Trophoblast cell (in vitro differentiated cells and primary cell): Measurements from ENCODE around the gene IP6K2.

Experiments
- DNase-seq, 2 donors: peaks; one replicate each; pipeline ENCODE4 v3.0.0-alpha.2; 2016
- H2AFZ ChIP-seq: 2 replicates; pipeline ENCODE4 v1.6.1; 2013; ENCODE audit warnings: low read length, moderate library complexity, mild to moderate bottlenecking; ENCODE audit not compliant: insufficient read depth, poor library complexity
- H2AK5ac ChIP-seq: 2 replicates; pipeline ENCODE4 v1.6.1; 2013; ENCODE audit warnings: mild to moderate bottlenecking, low read length
- H2BK120ac ChIP-seq: 2 replicates; pipeline ENCODE4 v1.6.1; 2013; ENCODE audit warnings: low read length, mild to moderate bottlenecking, moderate library complexity; ENCODE audit not compliant: insufficient read depth, poor library complexity
- H2BK12ac ChIP-seq: 2 replicates; pipeline ENCODE4 v1.6.1; 2013; ENCODE audit warnings: mild to moderate bottlenecking, low read length, moderate library complexity
- H2BK5ac ChIP-seq: 2 replicates; pipeline ENCODE4 v1.6.1; 2013; ENCODE audit warnings: low read length, low read depth, moderate library complexity, mild to moderate bottlenecking; ENCODE audit not compliant: poor library complexity
- H3K14ac ChIP-seq: 2 replicates; pipeline ENCODE4 v1.6.1; 2013; ENCODE audit warnings: mild to moderate bottlenecking, low read length
- H3K18ac ChIP-seq: 2 replicates; pipeline ENCODE4 v1.6.1; 2013; ENCODE audit warnings: mild to moderate bottlenecking, low read length
- H3K23ac ChIP-seq: 2 replicates; pipeline ENCODE4 v1.6.1; 2013; ENCODE audit warnings: low read length
- H3K27ac ChIP-seq: 2 replicates; pipeline ENCODE4 v1.5.1; 2013; ENCODE audit warnings: low read depth, mild to moderate bottlenecking, inconsistent platforms, low read length, moderate library complexity
- H3K27me3 ChIP-seq: 2 replicates; pipeline ENCODE4 v1.6.1; 2013; ENCODE audit warnings: inconsistent platforms, mild to moderate bottlenecking, low read length, moderate library complexity; ENCODE audit not compliant: insufficient read depth
- H3K36me3 ChIP-seq, 2 experiments: 1 replicate in 1 of 2; 2 replicates in 1 of 2; pipeline ENCODE4 v1.6.1; 2013; ENCODE audit warnings: low read length in 2 of 2, mild to moderate bottlenecking in 2 of 2, moderate library complexity in 1 of 2; ENCODE audit not compliant: insufficient read depth in 2 of 2, control insufficient read depth in 1 of 2
- H3K4ac ChIP-seq: 2 replicates; pipeline ENCODE4 v1.6.1; 2013; ENCODE audit warnings: low read depth, mild to moderate bottlenecking, low read length, moderate library complexity
- H3K4me1 ChIP-seq, 2 experiments: 1 replicate in 1 of 2; 2 replicates in 1 of 2; pipeline ENCODE4 v1.6.1; 2013; ENCODE audit warnings: low read length in 2 of 2, mild to moderate bottlenecking in 2 of 2, moderate library complexity in 1 of 2; ENCODE audit not compliant: insufficient read depth in 2 of 2, control insufficient read depth in 1 of 2
- H3K4me2 ChIP-seq: 2 replicates; pipeline ENCODE4 v1.6.1; 2013; ENCODE audit warnings: inconsistent platforms, mild to moderate bottlenecking, low read length, moderate library complexity
- H3K4me3 ChIP-seq: 2 replicates; pipeline ENCODE4 v1.5.1; 2013; ENCODE audit warnings: mild to moderate bottlenecking, low read depth, low read length, inconsistent platforms
- H3K79me1 ChIP-seq: one replicate; pipeline ENCODE4 v1.6.1; 2013; ENCODE audit warnings: low read length
- H3K79me2 ChIP-seq: 2 replicates; pipeline ENCODE4 v1.6.1; 2013; ENCODE audit warnings: low read length, mild to moderate bottlenecking; ENCODE audit not compliant: control insufficient read depth, insufficient read depth, poor library complexity
- H3K9ac ChIP-seq: 2 replicates; pipeline ENCODE4 v1.6.1; 2013; ENCODE audit warnings: mild to moderate bottlenecking, low read length
- H3K9me3 ChIP-seq: 2 replicates; pipeline ENCODE4 v1.6.1; 2013; ENCODE audit warnings: low read depth, mild to moderate bottlenecking, control low read depth, inconsistent platforms, low read length; ENCODE audit not compliant: insufficient read depth
- H4K12ac ChIP-seq: 2 replicates; pipeline ENCODE4 v1.6.1; 2013; ENCODE audit warnings: low read depth, mild to moderate bottlenecking, low read length, moderate library complexity
- H4K8ac ChIP-seq: 2 replicates; pipeline ENCODE4 v1.6.1; 2013; ENCODE audit warnings: low read depth, mild to moderate bottlenecking, low read length, moderate library complexity
- H4K91ac ChIP-seq: one replicate; pipeline ENCODE4 v1.6.1; 2013; ENCODE audit warnings: low read depth, mild to moderate bottlenecking, low read length, moderate library complexity
- WGBS: extraction: QIAGEN DNeasy Blood & Tissue Kit; methylation state at CpG from one replicate; pipeline ENCODE4 v1.1.7; 2013; ENCODE audit warnings: missing lambda C conversion rate; ENCODE audit not compliant: insufficient read length, insufficient coverage; ENCODE audit errors: extremely low coverage; 5-methylcytosine and 5-hydroxymethylcytosine counted together

IP6K2 gene

DNA sequence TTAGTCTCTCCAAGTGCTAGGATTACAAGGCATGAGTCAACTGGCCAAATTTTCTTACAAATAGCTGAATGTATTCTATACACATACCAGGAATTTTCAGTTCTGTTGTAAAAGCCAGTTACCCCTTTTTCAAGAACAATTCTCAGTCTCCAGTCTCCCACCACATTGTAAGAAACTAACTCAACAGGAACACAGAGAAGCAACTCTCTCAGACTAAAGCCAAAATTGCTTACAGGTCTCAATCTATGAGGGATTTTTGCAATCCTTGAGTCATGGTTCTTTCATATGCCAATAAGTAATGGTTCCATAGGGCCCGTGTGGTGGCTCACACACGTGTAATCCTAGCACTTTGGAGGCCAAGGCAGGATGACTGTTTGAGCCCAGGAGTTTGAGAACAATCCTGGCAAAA, 8.5 kb downstream of the IP6K2 start:
- Histone ChIP-seq H3K4me1 (peaks cover 0 to 7% of the 10 kb centered on the region in 2 experiments), H3K4ac (peak overlapping the region; percentile 21), H3K4me3 (no peak overlapping the region), H3K4me2 (no peak overlapping the region), H3K27me3 (no peaks in the 10 kb centered on the region), H2AK5ac (no peak overlapping the region), H3K9ac (no peak overlapping the region), H2BK12ac (no peak overlapping the region), H3K18ac (no peak overlapping the region), H3K14ac (no peak overlapping the region), H2BK5ac (no peak overlapping the region), H3K23ac (no peak overlapping the region), H3K79me1 (no peaks in the 10 kb centered on the region), H2AFZ (no peak overlapping the region), H3K79me2 (peaks cover 54% of the 10 kb centered on the region), H3K36me3 (peaks cover 38 to 63% of the 10 kb centered on the region in 2 experiments), H3K27ac (no peak overlapping the region), H3K9me3 (no peaks in the 10 kb centered on the region), H4K12ac (no peak overlapping the region), H2BK120ac (no peak overlapping the region), H4K8ac (no peak overlapping the region), H4K91ac (no peak overlapping the region)
- no CpG with 5 or more reads among the region's 2 CpGs for WGBS
- peak in 1 of 2 donors; percentile 47 for DNase-seq

DNA sequence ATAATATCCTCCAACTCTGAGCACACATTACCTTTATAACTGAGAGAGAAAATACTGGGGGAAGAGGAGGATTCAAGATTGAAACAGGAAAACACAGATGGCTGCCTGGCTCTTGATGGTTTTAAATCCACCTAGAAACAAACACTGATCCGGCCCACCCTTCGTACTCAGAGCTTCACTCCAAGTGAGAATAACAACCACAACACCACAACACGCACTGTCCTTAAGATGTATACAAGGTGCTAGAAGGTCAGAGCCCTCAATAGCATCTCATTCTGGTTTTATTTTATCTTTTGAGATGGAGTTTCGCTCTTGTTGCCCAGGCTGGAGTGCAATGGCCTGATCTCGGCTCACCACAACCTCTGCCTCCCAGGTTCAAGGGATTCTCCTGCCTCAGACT, 9.9 kb downstream of the IP6K2 start:
- Histone ChIP-seq H2BK12ac (no peak overlapping the region), H3K9ac (no peak overlapping the region), H3K4me1 (no peaks in the 10 kb centered on the region), H3K79me1 (no peaks in the 10 kb centered on the region), H3K14ac (no peak overlapping the region), H3K4me2 (no peak overlapping the region), H2AK5ac (no peak overlapping the region), H3K18ac (no peak overlapping the region), H3K79me2 (peaks cover 44% of the 10 kb centered on the region), H2BK120ac (no peak overlapping the region), H3K23ac (no peak overlapping the region), H3K9me3 (no peaks in the 10 kb centered on the region), H3K27me3 (no peaks in the 10 kb centered on the region), H4K12ac (no peak overlapping the region), H3K4me3 (no peak overlapping the region), H3K4ac (peak overlapping the region; percentile 80), H3K36me3 (peaks cover 29 to 55% of the 10 kb centered on the region in 2 experiments), H2AFZ (no peak overlapping the region), H4K91ac (no peak overlapping the region), H3K27ac (no peak overlapping the region), H2BK5ac (no peak overlapping the region), H4K8ac (no peak overlapping the region)
- no CpG with 5 or more reads among the region's 5 CpGs for WGBS
- DNase-seq = no peak

DNA sequence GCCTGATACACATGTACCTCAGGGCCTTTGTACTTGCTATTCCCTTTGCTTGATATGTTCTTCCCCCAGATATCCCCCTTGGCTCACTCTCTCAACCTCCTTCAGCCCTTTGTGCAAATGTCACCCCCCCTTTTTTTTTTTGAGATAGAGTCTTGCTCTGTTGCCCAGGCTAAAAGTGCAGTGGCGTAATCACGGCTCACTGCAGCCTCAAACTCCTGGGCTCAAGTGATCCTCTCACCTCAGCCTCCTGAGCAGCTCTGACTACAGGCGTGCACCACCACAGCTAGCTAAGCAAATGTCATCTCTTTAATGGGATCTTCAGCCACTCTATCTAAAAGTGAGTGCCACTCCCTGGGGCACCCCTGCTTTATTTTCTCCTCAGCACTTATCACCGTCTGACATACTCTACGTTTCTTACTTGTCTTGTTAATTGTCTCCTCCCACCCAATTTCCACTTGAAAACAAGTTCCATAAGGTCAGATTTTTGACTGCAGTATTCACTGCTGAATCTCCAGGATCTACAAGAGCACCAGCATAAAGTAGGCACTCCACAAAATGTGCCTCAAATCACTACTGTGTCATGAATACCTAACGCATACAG, 14.6 kb downstream of the IP6K2 start:
- H3K4me1 ChIP-seq = no peaks in the 10 kb centered on the region
- WGBS = no CpG with 5 or more reads among the region's 6 CpGs
- H3K23ac ChIP-seq = no peak overlapping the region

GRCh38 chr3:48700731-48701405, 16.2 kb downstream of the IP6K2 start:
- Histone ChIP-seq H3K14ac (no peak overlapping the region), H3K4ac (peak overlapping the region; percentile 98), H3K4me1 (peaks cover under 1% of the 10 kb centered on the region in 2 experiments), H3K18ac (no peak overlapping the region), H3K4me2 (no peak overlapping the region), H4K12ac (no peak overlapping the region), H2BK5ac (no peak overlapping the region), H4K91ac (no peak overlapping the region), H3K36me3 (peaks cover 23 to 31% of the 10 kb centered on the region in 2 experiments), H3K27ac (no peak overlapping the region), H2AFZ (no peak overlapping the region), H3K9me3 (no peaks in the 10 kb centered on the region), H3K9ac (no peak overlapping the region), H3K27me3 (no peaks in the 10 kb centered on the region), H3K79me1 (no peaks in the 10 kb centered on the region), H3K4me3 (no peak overlapping the region), H3K79me2 (peaks cover 27% of the 10 kb centered on the region), H2BK120ac (no peak overlapping the region), H2BK12ac (no peak overlapping the region), H4K8ac (no peak overlapping the region), H2AK5ac (no peak overlapping the region), H3K23ac (no peak overlapping the region)
- WGBS = no CpG with 5 or more reads among the region's 11 CpGs
- peak; percentile 14 to 57 for DNase-seq

More for the DNA sequence above, 14.6 kb downstream of the IP6K2 start:
- Histone ChIP-seq H3K79me2 (peaks cover 30% of the 10 kb centered on the region), H2AK5ac (no peak overlapping the region), H4K8ac (no peak overlapping the region), H4K91ac (no peak overlapping the region), H4K12ac (no peak overlapping the region), H3K18ac (no peak overlapping the region), H3K27ac (no peak overlapping the region), H3K27me3 (no peaks in the 10 kb centered on the region), H2AFZ (no peak overlapping the region), H2BK120ac (no peak overlapping the region), H3K9me3 (no peaks in the 10 kb centered on the region), H3K36me3 (peaks cover 24 to 41% of the 10 kb centered on the region in 2 experiments), H3K4ac (peak overlapping the region; percentile 25), H3K9ac (no peak overlapping the region), H2BK12ac (no peak overlapping the region), H2BK5ac (no peak overlapping the region), H3K4me3 (no peak overlapping the region), H3K79me1 (no peaks in the 10 kb centered on the region), H3K4me2 (no peak overlapping the region), H3K14ac (no peak overlapping the region)
- peak; percentile 29 to 75 for DNase-seq
